DLD1 (cell line): ENCODE measurements around the gene PRAMEF20.
"Not testable (repeated sequence)": the region's sequence is repeated elsewhere in the genome, so short reads cannot be mapped to it uniquely, and the experiment has no call there.

Source experiments
- in situ Hi-C: cut with HindIII; loops from 2 replicates; pipeline ENCODE4 v1.10.0; 2017; ENCODE audit warnings: low sequenced_read_pairs

PRAMEF20 gene

DNA sequence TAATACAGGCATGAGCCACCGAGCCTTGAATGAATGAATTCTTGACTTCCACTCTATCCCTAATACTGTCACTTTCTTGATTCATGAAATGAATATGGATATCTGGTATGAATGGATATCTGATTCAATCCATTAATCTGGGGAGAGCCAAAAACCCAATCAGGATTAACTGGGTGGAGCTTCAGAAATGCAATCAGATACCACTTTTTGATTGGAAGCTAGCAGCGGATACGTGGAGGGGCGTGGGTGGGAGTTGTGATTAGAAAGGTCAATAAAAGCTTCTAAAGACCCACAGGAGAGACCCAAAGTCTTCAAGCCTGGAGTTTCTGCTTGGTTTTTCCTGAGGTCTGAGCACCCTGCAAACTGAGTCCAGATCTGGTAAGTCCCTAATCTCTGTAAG, at the start of gene PRAMEF20:
PRAMEF20 (plus strand) TSS at position 301 of the 400 bp plus-strand sequence. CDS start 5,905 bp downstream, outside the sequence.
- in situ Hi-C loops, result not testable (repeated sequence)

DNA sequence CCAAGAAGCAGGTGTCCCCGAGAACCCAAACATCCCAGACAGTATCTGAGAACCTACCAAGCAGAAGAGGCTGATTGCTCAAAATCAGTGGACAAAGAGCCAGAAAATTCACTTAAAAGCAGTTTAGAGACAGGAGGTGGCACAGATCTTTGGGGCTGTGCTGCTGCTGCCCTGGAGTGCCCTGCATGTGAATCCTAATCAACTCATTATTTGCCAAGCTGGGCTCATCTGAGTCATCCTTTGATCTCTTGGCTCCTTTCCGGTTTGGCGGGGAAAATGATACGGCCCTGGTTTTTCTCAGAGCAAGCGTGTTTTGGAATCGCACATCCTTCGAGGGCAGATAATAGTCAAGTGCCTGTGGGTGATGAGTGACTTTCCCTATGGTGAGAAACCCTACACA, 47.9 kb upstream of the PRAMEF20 start:
- in situ Hi-C loops, result not testable (repeated sequence)

DNA sequence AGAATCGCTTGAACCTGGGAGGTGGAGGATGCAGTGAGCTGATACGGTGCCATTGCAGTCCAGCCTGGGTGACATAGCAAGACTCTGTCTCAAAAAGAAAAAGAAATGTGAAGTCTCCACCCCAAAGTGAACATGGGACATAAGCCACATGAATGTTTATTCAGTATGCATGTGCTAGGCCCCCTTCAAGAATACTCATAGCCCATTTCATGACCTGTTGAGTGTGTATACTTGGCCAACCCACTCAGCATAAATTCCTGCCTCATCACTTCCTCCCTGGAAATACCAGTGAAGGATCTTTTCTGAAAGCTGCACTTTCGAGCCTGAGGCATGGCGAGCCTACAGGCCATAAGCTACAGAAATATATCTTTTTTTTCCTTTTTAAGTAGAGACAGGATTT, 45.3 kb upstream of the PRAMEF20 start:
- in situ Hi-C loops, result not testable (repeated sequence)

DNA sequence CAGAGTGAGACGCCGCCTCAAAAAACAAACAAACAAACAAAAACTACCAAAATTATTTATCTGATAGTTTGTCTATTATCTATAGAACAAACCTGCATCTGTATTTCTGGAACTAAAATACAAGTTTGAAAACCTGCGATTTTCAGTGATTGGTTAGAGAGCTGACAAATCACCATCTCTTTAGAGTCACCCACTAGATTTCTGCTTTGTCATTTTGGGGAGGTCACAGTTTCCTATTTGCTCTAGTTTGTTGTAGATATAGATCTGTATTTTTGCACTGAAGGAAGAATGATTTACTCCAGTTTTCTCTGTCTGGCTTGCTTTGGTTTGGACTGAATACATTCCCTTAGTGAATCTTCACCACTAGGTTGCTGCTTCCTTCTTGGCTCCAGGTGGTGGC, 43.7 kb upstream of the PRAMEF20 start:
- in situ Hi-C loops, result not testable (repeated sequence)

DNA sequence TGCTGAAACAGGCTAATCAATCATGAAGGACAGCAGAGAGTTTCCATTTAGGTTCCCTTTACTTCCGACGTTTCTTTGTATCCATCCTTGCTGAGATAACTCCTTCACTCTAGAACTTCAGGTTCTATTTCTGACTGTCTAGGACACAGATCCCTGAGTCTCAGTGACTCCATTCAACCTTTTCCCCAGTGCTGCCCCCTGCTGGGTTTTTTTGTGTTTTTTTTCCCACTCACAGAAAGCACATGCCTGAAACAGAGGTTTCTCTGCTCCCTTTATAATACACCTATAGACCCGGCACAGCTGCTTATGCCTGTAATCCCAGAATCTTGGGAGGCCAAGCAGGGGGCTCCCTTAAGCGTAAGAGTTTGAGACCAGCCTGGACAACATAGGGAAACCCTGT, 41.7 kb upstream of the PRAMEF20 start:
- in situ Hi-C loops, result not testable (repeated sequence)

DNA sequence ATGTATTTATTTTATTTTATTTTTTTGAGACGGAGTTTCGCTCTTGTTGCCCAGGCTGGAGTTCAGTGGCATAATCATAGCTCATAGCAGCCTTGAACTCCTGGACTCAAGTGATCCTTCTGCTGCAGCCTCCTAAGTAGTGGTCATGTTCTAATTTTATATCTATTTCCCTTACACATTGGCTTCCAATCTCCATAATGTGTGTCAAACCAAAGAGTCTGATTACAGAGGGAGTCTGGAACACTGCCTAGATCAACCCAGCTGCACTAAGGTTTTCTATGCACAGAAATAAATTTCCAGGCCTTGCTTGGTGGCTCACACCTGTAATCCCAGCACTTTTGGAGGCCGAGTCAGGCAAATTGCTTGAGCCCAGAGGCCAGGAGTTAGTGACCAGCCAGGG, 31.3 kb upstream of the PRAMEF20 start:
- in situ Hi-C loops, result not testable (repeated sequence)

DNA sequence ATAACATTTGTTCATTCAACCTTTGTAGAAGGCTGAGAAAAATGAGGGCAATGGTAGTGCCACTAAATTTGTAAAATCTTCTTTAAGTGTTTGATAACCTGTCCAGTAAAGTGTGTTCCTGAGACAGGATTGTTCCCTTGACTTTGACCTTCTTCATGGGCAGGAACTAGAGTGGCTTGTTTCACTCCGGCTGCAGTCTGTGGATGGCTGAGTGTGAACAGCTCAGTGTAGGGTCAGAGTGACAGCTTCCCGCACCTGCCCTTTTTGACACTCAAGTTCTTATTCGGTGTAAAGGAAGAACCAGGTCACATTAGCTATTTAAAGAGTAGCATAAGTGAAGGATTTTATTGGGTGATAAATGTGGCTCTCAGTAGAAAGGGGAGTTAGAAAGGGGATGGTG, 29.9 kb upstream of the PRAMEF20 start:
- in situ Hi-C loops, result not testable (repeated sequence)

DNA sequence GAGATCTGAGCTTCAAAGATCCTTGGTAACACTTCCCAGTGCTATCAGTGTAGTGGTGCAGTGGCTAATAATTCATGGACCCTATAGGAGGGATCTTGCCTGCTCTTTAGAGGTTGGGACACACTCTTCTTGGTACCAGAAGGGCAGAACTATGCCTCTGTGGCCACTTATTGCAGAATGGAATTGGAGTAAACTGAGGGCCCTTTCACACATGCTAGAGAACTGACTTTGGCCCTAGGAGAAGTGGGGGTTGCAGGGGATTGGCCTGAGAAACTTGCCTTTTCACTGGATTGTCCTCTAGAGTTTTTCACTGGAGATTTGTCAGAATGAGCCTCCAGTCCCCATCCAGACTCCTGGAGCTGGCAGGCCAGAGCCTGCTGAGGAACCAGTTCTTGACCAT, 20.9 kb upstream of the PRAMEF20 start, which contains the start of gene PRAMEF17:
PRAMEF17 (plus strand) TSS at position 301 of the 400 bp plus-strand sequence; CDS start at position 327, 26 bp downstream.
- in situ Hi-C loops, result not testable (repeated sequence)

DNA sequence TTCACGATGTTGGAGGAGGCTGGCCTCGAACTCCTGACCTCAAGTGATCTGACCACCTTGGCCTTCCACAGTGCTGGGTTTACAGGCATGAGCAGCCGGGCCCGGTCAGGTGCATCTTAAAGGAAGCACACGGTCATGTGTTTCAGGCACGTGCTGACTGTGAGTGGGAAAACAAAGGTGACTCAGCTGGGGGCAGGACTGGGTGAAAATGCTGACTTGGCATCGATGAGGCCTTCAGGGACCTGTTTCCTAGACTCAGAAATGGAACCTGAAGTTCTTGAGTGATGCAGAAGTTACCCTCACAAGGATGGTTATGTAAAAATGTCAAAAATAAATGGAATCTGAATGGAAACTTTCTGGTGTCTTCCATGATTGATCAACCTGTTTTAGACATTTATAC, 17.2 kb upstream of the PRAMEF20 start:
- in situ Hi-C loops, result not testable (repeated sequence)

DNA sequence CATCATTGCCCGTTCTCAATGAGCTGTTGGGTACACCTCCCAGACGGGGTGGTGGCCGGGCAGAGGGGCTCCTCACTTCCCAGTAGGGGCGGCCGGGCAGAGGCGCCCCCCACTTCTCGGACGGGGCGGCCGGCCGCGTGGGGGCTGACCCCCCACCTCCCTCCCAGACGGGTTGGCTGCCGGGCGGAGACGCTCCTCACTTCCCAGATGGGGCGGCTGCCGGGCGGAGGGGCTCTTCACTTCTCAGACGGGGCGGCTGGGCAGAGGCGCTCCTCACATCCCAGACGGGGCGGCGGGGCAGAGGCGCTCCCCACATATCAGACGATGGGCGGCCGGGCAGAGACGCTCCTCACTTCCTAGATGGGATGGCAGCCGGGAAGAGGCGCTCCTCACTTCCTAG, 15.5 kb upstream of the PRAMEF20 start:
- in situ Hi-C loops, result not testable (repeated sequence)

DNA sequence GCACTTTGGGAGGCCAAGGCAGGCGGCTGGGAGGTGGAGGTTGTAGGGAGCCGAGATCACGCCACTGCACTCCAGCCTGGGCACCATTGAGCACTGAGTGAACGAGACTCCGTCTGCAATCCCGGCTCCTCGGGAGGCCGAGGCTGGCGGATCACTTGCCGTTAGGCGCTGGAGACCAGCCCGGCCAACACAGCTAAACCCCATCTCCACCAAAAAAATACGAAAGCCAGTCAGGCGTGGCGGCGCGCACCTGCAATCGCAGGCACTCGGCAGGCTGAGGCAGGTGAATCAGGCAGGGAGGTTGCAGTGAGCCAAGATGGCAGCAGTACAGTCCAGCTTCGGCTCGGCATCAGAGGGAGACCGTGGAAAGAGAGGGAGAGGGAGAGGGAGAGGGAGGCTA, 14.9 kb upstream of the PRAMEF20 start:
- in situ Hi-C loops, result not testable (repeated sequence)

DNA sequence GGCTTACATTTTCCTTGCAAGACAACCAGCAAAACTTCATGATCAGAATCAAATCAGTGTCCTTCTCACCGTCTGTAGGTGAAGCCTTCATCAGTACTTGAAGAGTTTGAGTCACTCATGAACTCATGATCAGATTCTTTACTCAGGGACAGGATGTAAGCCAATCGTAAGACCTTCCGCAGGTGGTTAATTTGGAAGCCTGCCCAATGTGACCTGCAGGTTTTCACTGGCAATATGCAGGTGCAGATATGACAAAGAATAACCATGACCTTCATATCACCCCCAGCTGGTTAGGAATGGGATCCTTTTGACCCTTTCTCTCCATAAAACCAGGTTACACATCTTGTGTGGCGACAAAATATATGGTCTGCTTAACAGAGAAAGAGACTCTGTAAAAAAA, 2.4 kb upstream of the PRAMEF20 start:
- in situ Hi-C loops, result no loop called here

DNA sequence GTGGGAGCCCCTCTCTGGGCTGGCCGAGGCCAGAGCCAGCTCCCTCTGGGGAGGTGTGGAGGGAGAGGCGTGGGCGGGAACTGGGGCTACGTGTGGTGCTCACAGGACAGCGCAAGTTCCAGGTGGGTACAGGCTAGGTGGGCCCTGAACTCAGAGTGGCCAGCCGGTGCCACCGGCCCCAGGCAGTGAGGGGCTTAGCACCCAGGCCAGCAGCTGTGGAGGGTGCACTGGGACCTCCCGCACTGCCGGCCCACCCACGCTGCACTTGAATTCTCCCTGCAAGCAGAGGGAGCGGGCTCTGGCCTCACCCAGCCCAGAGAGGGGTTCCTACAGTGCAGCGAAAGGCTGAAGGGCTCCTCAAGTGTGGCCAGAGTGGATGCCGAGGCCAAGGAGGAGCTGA, 20.2 kb downstream of the PRAMEF20 start:
- in situ Hi-C loops, result no loop called here

DNA sequence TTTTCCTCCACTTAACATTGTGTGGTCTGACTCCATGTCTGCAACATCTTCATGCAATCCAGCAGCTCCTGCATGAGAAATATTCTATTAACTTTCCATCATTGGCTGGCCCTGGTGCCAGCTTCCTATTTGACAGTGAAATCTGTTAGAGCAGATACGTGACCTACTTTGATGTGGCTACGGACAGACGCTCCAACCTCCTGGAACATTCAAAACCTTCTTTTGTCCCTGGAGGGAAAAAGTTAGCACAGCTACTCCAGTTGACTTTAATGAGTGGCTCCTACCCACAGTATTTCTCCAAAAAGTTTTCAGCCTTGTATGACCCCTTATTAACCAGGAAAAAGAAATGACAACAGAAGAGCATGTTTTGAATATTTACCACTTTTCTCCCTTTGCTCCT, 22.0 kb downstream of the PRAMEF20 start:
- in situ Hi-C loops, result no loop called here

DNA sequence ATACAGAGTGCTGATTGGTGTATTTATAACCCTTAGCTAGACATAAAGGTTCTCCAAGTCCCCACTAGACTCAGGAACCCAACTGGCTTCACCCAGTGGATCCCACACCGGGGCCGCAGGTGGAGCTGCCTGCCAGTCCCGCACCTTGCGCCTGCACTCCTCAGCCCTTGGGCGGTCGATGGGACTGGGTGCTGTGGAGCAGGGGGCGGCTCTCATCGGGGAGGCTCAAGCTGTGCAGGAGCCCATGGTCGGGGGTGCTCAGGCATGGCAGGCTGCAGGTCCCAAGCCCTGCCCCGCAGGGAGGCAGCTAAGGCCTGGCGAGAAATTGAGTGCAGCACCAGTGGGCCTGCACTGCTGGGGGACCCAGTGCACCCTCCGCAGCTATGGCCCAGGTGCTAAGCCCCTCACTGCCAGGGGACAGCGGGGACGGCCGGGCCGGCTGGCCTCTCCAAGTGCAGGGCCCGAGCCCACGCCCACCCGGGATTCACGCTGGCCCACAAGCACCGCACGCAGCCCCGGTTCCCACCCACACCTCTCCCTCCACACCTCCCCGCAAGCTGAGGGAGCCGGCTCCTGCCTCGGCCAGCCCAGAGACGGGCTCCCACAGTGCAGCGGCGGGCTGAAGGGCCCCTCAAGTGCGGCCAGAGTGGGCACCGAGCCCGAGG, 23.6 kb downstream of the PRAMEF20 start:
- in situ Hi-C loops, result not testable (repeated sequence)

DNA sequence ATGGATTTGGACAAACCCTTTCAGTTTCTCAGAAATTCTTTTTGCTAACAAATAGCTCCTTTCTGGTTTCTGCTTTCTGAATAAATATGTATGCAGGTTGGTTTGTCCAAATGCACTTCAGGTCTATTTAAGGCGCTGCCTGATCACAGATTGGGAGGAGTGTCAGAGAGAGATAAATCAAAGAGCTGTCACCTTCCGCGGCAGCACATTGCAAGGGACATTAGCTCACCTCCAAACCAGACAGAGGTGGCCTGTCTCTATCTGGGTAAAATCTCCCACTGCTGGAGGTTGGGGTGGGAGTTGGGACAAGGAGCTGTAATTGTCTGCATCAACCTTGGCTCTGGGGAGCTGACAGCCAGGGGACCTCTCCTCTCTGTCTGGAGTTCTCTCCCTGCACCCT, 25.2 kb downstream of the PRAMEF20 start:
- in situ Hi-C loops, result no loop called here

DNA sequence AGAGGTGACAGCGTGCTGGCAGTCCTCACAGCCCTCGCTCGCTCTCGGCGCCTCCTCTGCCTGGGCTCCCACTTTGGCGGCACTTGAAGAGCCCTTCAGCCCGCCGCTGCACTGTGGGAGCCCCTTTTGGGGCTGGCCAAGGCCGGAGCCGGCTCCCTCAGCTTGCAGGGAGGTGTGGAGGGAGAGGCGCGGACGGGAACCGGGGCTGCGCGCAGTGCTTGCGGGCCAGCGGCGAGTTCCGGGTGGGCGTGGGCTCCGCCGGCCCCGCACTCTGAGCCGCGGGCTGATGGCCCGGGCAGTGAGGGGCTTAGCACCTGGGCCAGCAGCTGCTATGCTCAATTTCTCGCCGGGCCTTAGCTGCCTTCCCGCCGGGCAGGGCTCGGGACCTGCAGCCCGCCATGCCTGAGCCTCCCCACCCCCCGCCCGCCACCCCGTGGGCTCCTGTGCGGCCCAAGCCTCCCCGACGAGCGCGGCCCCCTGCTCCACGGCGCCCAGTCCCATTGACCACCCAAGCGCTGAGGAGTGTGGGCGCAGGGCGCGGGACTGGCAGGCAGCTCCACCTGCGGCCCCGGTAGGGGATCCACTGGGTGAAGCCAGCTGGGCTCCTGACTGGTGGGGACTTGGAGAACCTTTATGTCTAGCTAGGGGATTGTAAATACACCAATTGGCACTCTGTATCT, 29.0 kb downstream of the PRAMEF20 start:
- in situ Hi-C loops, result not testable (repeated sequence)

DNA sequence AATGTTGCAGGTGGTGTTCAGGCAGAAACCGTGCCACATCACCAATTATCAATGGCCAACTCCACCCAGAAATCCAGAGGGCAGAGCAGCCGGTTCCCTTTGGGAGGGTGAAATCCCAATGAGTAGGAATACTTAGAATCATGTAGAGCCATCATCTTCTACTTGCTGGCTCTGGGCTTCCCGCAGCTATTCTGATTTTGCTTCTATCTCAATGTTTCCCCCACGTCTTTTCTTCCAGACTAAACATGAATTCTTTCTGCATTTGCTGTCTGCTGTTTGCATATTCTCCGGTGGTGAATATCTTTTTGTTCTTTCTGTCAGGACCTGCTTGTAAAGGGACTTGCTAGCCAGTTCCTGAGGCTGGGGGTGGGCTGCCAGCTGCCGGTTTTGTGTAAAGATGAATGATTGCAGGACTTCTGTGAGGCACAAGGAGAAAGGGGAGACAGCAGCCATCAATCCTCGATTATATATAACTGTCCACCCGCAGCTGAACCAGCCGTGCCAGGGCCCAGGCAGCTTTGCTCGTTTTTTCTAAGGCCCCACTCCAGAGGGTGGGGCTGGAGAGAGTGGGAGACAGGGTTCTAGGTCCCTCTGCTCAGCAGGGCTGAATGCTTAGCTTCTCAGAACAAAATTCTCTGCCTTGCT, 33.2 kb downstream of the PRAMEF20 start:
- in situ Hi-C loops, result no loop called here

DNA sequence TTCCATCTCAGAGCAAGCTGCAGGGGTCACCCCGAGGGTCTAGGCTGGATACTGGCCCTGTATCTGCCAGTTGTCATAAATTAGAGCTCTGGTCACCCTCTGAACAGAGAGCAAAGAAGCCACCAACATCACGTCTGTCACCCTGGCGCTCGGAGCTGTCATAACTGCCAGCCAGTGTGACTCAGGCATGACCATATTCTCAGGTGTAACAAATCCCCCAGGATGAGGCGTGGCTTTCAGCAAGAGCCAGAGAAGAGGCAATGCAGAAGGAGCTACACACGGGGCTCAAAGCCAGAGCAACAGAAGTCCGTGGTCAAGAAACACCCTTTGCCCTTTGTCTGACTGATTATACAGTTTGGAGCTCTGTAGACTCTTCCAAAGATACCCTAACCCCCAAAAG, 40.0 kb downstream of the PRAMEF20 start:
- in situ Hi-C loops, result no loop called here

DNA sequence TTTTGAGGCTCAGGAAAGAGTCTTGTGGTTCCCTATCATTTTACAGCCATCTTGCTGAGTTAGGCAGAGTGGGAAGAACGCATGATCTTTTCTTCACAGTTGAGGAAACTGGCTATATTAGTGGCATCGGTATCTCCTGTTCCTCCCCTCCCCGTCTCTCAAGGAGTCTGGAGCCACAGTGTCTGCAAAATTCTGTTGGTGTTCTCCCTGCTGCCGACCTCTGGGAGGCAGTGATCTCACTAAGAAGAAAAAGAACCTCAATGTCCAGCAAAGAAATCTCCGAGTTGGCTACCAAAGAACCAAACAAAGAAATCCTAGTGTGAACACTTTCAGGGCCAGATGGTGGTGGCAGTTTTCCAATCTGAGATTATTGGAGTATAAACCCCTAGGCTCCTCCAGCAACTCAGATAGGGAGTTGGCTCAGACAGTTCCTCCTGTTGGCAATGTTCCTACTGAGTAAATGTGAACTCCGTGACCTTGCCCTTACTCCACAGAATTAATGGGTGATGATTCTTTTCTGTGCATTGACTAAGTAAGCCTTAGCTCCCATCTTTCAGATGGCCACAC, 41.2 kb downstream of the PRAMEF20 start:
- in situ Hi-C loops, result no loop called here

DNA sequence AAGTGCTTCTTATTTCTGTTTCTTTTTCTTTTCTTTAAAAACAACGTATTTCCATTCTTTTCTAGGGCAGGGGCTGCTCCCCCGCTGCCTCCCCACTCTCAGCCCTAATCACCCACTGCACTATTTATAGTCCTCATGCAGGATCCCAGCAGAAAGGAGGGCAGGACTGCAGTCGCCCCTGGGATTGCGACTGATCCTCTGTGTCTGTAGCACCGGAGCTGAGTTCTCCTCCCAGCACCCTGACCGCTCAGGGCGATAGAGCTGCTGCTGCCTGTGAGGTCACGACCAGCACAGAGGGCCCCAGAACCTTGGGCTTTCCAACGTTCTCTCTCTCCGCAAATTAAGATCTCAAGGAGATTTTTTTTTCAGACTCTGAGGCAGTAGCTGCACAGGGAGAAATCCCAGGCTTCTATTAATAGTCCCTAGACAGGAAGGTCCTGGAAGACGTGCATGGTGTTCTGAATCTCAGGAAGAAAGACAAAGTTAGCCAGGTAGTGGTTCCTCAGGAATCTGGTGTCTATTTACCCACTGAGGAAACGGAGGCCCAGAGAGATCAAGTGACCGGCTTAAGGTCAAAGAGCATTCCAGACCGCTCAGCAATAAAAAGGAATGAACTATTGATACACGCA, 46.8 kb downstream of the PRAMEF20 start:
- in situ Hi-C loops, result no loop called here
